ENCODE data around the gene MPRIP.

GRCh38 chr17:17024778-17025300, 17.4 kb upstream of the MPRIP start:
- TF ChIP-seq, protein P1, sequence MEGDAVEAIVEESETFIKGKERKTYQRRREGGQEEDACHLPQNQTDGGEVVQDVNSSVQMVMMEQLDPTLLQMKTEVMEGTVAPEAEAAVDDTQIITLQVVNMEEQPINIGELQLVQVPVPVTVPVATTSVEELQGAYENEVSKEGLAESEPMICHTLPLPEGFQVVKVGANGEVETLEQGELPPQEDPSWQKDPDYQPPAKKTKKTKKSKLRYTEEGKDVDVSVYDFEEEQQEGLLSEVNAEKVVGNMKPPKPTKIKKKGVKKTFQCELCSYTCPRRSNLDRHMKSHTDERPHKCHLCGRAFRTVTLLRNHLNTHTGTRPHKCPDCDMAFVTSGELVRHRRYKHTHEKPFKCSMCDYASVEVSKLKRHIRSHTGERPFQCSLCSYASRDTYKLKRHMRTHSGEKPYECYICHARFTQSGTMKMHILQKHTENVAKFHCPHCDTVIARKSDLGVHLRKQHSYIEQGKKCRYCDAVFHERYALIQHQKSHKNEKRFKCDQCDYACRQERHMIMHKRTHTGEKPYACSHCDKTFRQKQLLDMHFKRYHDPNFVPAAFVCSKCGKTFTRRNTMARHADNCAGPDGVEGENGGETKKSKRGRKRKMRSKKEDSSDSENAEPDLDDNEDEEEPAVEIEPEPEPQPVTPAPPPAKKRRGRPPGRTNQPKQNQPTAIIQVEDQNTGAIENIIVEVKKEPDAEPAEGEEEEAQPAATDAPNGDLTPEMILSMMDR (IDR thresholded peaks at IDR 0.05; ENCODE audit: poor library complexity), result no peak
- TF ChIP-seq EZH2 (IDR thresholded peaks at IDR 0.05; ENCODE audit: borderline replicate concordance) (no peak), EZH2phosphoT487 (IDR thresholded peaks at IDR 0.05; ENCODE audit: low read depth, severe bottlenecking, unreplicated experiment) (no peak)
